GM18508 (cell line): Measurements from ENCODE around the gene MYO5B.
"Not testable (repeated sequence)": the region's sequence is repeated elsewhere in the genome, so short reads cannot be mapped to it uniquely, and the experiment has no call there.

Experiments
- ATAC-seq: cut with Tn5 transposase; IDR thresholded peaks from one replicate; pipeline ENCODE4 v1.9.1; 2021; ENCODE audit warnings: moderate number of reproducible peaks; ENCODE audit not compliant: insufficient read depth, unreplicated experiment

MYO5B gene

GRCh38 chr18:49819071-49819662 lies 375.8 kb downstream of the MYO5B start:
- ATAC-seq = no peak

- ATAC-seq = no peak
Observed at GRCh38 chr18:49817947-49818346, 377.0 kb downstream of the MYO5B start.

GRCh38 chr18:49815927-49816326 lies 379.0 kb downstream of the MYO5B start:
- ATAC-seq = no peak

GRCh38 chr18:49814147-49814499 lies 380.8 kb downstream of the MYO5B start:
- ATAC-seq = peak; percentile 6

GRCh38 chr18:49813319-49814146 lies 381.4 kb downstream of the MYO5B start, which contains the start of gene ACAA2:
Gene ACAA2, minus strand, starts transcription at chr18:49813533. Its CDS starts 49 bp downstream, at chr18:49813484.
- ATAC-seq = peak; percentile 57

- ATAC-seq = no peak
Observed at GRCh38 chr18:49813069-49813318, 382.0 kb downstream of the MYO5B start.

GRCh38 chr18:49812286-49813068 lies 382.5 kb downstream of the MYO5B start:
- no peak for ATAC-seq

- ATAC-seq = no peak
Observed at GRCh38 chr18:49811151-49811938, 383.6 kb downstream of the MYO5B start.

- not testable (repeated sequence) for ATAC-seq
Observed at GRCh38 chr18:49808553-49809191, 386.3 kb downstream of the MYO5B start.

GRCh38 chr18:49804096-49804495 lies 390.9 kb downstream of the MYO5B start:
- no peak for ATAC-seq

- ATAC-seq = no peak
Observed at GRCh38 chr18:49802623-49803022, 392.3 kb downstream of the MYO5B start.

- not testable (repeated sequence) for ATAC-seq
Observed at GRCh38 chr18:49800491-49800890, 394.5 kb downstream of the MYO5B start.

- ATAC-seq = not testable (repeated sequence)
Observed at GRCh38 chr18:49799806-49800205, 395.1 kb downstream of the MYO5B start.

GRCh38 chr18:49798001-49798400 lies 396.9 kb downstream of the MYO5B start:
- no peak for ATAC-seq

GRCh38 chr18:49795612-49796552 lies 399.1 kb downstream of the MYO5B start:
- ATAC-seq = no peak

GRCh38 chr18:49794743-49795142 lies 400.2 kb downstream of the MYO5B start:
- ATAC-seq = no peak

- not testable (repeated sequence) for ATAC-seq
Observed at GRCh38 chr18:49789560-49790134, 405.3 kb downstream of the MYO5B start.

- no peak for ATAC-seq
Observed at GRCh38 chr18:49788327-49788898, 406.5 kb downstream of the MYO5B start.
